ENCODE data around the gene ZNF518A.

The ZNF518A gene

GRCh38 chr10:96129387-96130325 lies at the start of gene ZNF518A:
ZNF518A (plus strand) TSS chr10:96130297; CDS start chr10:96156323, 26,026 bp downstream.
- peak; percentile 97 for DNase-seq

- no peak for DNase-seq
Observed at GRCh38 chr10:96082153-96082552, 47.9 kb upstream of the ZNF518A start.

- no peak for DNase-seq
Observed at GRCh38 chr10:96082748-96083147, 47.3 kb upstream of the ZNF518A start.

GRCh38 chr10:96089116-96089515 lies 41.0 kb upstream of the ZNF518A start:
- no peak for DNase-seq

- DNase-seq = peak; percentile 96
Observed at GRCh38 chr10:96089670-96090462, 40.2 kb upstream of the ZNF518A start.

GRCh38 chr10:96090463-96090800 lies 39.7 kb upstream of the ZNF518A start:
- no peak for DNase-seq

- no peak for DNase-seq
Observed at GRCh38 chr10:96092999-96093767, 36.9 kb upstream of the ZNF518A start.

GRCh38 chr10:96093948-96094347 lies 36.1 kb upstream of the ZNF518A start:
- DNase-seq = no peak

GRCh38 chr10:96096958-96097357 lies 33.1 kb upstream of the ZNF518A start:
- no peak for DNase-seq

GRCh38 chr10:96097865-96098264 lies 32.2 kb upstream of the ZNF518A start:
- DNase-seq = no peak

GRCh38 chr10:96107623-96108038 lies 22.5 kb upstream of the ZNF518A start:
- DNase-seq = no peak

- no peak for DNase-seq
Observed at GRCh38 chr10:96112531-96112930, 17.6 kb upstream of the ZNF518A start.

- no peak for DNase-seq
Observed at GRCh38 chr10:96118604-96119450, 11.3 kb upstream of the ZNF518A start.

- DNase-seq = no peak
Observed at GRCh38 chr10:96122824-96123223, 7.3 kb upstream of the ZNF518A start.

GRCh38 chr10:96124230-96125141 lies 5.6 kb upstream of the ZNF518A start:
- DNase-seq = peak; percentile 65

- DNase-seq = no peak
Observed at GRCh38 chr10:96125142-96125515, 5.0 kb upstream of the ZNF518A start.

- peak; percentile 93 for DNase-seq
Observed at GRCh38 chr10:96130326-96130995, 364 bp downstream of the ZNF518A start.

GRCh38 chr10:96131621-96132020 lies 1.5 kb downstream of the ZNF518A start:
- no peak for DNase-seq

GRCh38 chr10:96133135-96133534 lies 3.0 kb downstream of the ZNF518A start:
- DNase-seq = no peak

GRCh38 chr10:96136810-96137209 lies 6.7 kb downstream of the ZNF518A start:
- DNase-seq = no peak

Measured in hematopoietic multipotent progenitor cell treated with erythropoietin and hydrocortisone succinate and interleukin-3 and kit ligand, for 4 days (in vitro differentiated cells).